GM10248 (cell line): ENCODE data around the gene B3GNT3.

Experiments
- CTCF ChIA-PET: fragments of 300-600 bp; sonication (Branson Sonifier 250); formaldehyde crosslinking; extraction: SDS; loops from one replicate; lab custom pipeline; 2021; ENCODE audit warnings: antibody characterized with exemption; lab: Yijun Ruan, JAX
- POLR2A ChIA-PET: fragments of 350-650 bp; sonication (Branson Sonifier 250); formaldehyde crosslinking; extraction: SDS; loops from one replicate; lab custom pipeline; 2020; ENCODE audit warnings: antibody characterized with exemption; lab: Yijun Ruan, JAX
- DNase-seq: peaks from one replicate; pipeline ENCODE4 v3.0.0; 2012; ENCODE audit errors: extremely low spot score
- TF ChIP-seq, protein P1 (sequence below): IDR thresholded peaks from 2 replicates; pipeline ENCODE4 v1.5.1; 2012; ENCODE audit warnings: mild to moderate bottlenecking, low read depth; ENCODE audit errors: extremely low read depth, missing control alignments, control extremely low read depth

The B3GNT3 gene

DNA sequence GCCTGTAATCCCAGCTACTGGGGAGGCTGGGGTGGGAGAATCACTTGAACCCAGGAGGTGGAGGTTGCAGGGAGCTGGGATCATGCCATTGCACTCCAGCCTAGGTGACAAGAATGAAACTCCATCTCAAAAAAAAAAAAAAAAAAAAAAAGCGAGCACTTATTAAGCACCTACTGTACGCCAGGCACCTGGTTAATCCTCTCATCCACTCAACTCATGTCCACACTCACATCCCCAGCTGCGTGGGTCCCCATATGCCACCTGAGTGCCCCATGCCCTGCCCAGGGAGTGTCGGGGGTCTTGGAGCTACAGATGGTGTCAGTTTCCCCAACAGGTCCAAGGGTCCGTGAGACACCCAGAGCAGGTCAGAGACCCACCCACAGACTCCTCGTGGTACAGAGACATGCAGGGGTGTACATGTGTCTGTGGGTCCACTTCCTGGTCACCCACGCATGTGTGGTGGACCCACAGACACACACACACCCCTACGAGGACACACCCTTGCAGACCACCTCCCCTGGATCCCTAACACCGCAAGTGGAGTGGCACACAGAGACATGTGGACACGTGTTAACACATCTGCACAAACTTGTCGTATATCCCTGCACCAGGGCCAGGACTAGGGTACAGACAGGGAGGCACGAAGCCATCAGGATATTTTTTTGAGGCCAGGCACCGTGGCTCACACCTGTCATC, 22.9 kb downstream of the B3GNT3 start:
- POLR2A ChIA-PET: interaction anchor here (0.7 kb wide), 1 partner anchor 32 kb away, joined by 3 read pairs; no protein-coding TSS in a partner anchor
- CTCF ChIA-PET: interaction anchor here (1.2 to 1.6 kb wide), 2 partner anchors 9 to 23 kb away, joined by 3 read pairs; partner anchors contain the start of gene B3GNT3
- DNase-seq: no peak
- TF ChIP-seq, protein P1, sequence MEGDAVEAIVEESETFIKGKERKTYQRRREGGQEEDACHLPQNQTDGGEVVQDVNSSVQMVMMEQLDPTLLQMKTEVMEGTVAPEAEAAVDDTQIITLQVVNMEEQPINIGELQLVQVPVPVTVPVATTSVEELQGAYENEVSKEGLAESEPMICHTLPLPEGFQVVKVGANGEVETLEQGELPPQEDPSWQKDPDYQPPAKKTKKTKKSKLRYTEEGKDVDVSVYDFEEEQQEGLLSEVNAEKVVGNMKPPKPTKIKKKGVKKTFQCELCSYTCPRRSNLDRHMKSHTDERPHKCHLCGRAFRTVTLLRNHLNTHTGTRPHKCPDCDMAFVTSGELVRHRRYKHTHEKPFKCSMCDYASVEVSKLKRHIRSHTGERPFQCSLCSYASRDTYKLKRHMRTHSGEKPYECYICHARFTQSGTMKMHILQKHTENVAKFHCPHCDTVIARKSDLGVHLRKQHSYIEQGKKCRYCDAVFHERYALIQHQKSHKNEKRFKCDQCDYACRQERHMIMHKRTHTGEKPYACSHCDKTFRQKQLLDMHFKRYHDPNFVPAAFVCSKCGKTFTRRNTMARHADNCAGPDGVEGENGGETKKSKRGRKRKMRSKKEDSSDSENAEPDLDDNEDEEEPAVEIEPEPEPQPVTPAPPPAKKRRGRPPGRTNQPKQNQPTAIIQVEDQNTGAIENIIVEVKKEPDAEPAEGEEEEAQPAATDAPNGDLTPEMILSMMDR: no peak

DNA sequence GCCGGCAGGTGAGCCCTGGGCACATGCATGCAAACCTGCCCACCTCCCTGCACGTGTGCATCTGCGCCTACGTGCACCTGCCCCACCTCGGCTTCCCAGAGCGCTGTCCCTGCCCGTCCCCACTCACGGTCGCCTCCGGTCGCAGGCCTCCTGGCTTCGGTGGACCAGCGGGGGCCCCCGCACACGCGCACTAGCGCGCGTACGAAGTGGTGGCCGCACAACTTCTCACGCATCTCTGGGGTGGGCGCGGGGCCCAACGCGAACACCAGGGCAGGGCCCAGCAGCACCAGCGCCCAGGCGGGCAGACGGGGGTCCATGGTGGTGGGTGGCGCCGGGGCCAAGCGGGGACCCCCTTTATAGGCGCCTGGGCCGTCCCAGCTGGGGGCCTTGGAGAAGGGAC, 26.3 kb downstream of the B3GNT3 start, which contains the start of gene INSL3:
Gene INSL3, minus strand, starts transcription at position 330 of the 400 bp plus-strand sequence. Its CDS starts 13 bp downstream, at position 317.
- DNase-seq: no peak
- ChIA-PET CTCF (no interaction called here), POLR2A (interaction anchor here (0.7 kb wide), 1 partner anchor 329 kb away, joined by 3 read pairs; no protein-coding TSS in a partner anchor)
- TF ChIP-seq, protein P1: no peak

DNA sequence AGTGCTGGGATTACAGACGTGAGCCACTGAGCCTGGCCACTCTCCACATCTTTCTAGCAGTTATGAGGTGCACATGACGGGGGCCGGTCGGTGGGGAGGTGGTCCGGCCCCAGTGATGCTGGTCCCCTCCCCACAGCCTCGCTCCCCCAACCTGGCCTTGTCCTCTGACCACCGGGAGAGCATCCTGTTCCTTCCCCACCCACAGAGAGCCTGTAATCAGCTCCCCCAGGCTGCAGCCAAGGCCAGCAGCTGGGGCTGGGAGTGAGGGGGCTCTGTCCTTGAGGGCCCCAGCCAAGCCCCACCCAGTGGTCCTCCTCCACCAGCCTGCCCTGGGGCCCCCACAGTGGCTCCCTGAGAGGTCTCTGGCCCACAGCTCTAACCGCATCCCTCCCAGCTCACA, 29.4 kb downstream of the B3GNT3 start:
- no peak for DNase-seq
- ChIA-PET POLR2A (interaction anchor here (0.8 kb wide), 1 partner anchor 28 kb away, joined by 3 read pairs; no protein-coding TSS in a partner anchor), CTCF (interaction anchor here (1.0 to 1.1 kb wide), 2 partner anchors 35 to 328 kb away, joined by 3 read pairs; no protein-coding TSS in a partner anchor)
- TF ChIP-seq, protein P1: no peak

DNA sequence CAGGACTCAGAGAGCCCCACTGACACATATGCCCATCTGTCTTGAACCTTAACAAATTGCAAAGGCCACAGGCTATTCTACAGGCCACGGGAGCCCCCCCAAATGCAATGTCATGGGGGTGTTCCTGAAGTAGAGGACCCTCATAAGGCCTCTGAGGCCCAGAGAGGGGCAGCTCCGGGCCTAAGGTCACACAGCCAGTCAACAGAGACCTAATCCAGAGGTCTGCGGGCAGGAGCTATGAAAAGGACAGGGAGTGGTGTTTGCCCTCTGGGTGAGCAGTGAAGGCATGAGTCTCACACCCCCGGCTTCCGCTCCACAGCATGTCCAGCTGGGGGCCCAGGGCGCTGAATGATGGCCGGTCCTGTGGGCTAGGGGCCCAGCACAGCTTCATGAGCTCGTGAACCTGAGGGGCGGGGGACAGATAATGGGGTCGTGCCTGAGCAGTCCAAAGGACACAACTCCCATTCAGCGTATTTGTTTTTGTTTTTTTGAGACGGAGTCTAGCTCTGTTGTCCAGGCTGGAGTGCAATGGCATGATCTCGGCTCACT, 31.6 kb downstream of the B3GNT3 start:
- TF ChIP-seq, protein P1: no peak
- DNase-seq: no peak
- ChIA-PET POLR2A (no interaction called here), CTCF (no interaction called here)

DNA sequence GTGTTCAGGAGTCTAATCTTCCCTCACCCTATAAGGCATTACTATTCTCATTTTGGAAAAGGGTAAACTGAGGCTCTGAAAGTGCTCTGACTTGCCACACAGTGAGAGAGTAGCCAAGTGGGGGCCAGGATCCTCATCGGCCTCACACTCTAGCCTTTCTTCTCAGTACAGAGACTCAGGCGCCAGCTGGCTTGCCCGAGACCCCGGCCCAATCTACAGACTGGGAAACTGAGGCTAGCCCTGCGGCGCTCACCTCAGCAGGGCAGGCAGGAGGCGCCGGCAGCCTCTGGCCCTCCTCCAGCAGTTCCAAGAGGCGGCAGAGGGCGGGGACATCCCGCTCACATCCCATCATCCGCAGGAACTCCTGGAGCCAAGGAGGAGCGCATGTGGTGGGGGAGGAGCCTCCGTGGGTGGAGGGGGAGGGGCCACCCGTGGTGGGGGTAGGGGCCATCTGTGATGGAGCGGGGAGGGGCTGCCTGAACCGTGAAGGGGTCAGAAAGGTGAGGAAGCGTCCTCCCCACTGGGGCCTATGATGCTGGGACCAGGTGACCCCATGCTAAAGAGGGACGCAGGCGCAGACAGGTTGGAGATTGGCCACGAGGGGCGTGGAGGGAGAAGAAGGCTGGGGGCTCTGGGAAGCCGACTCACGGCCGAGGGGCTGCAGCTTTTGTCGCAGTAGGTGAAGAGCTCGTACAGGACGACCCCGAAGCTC, 35.1 kb downstream of the B3GNT3 start:
- CTCF ChIA-PET: no interaction called here
- POLR2A ChIA-PET: no interaction called here
- DNase-seq: no peak
- TF ChIP-seq, protein P1: no peak

DNA sequence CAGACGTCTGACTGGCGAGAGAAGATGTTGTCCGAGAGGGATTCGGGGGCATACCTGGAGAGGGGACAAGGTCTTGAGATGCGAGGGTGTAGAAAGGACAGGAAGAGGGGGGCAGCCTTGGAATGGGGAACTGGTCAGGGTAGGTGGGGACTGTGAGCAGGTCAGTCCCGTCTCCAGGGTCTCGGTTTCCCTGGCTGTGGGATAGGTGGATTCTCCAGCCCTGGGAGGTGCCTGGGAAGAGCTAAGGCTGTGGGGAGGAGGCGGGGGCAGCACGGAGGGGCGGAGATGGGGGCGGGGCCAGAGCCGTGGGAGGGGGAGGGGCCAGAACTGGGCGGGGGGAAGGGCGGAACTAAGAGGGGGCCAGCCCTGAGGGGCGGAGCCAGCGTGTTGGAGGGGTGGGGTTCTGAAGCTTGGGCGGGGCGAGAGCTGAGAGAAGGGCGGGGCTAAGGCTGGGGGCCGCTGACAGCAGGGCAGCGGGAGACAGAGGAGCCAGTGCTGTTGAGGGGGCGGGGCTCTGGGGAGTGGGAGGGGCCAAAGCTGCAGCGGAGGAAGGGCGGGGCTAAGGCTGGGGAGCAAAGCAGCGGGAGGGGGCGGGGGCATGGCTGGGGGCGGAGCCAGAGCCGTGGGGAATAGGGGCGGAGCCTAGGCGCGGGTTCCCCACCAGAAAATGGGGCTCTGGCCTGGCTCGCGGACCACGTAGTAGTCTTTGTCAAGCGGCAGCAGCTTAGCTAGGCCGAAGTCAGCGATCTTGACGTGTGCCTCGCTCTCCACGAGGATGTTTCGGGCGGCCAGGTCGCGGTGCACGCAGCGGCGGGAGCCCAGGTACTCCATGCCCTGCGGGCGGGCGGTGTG, 35.9 kb downstream of the B3GNT3 start:
- TF ChIP-seq, protein P1: no peak
- ChIA-PET CTCF (no interaction called here), POLR2A (interaction anchor here (0.6 to 0.9 kb wide), 2 partner anchors 8 to 17 kb away, joined by 3 read pairs; no protein-coding TSS in a partner anchor)
- DNase-seq: peak; percentile 64
